NCI-H2196 treated with DMSO at 0.1 percent for 48 hours (cell line): Measurements from ENCODE around the gene WDTC1.
"Not testable (repeated sequence)": the region's sequence is repeated elsewhere in the genome, so short reads cannot be mapped to it uniquely, and the experiment has no call there.

Experiments used
- DNase-seq: peaks from one replicate; lab custom pipeline; 2025; ENCODE audit not compliant: unreplicated experiment; lab: John Stamatoyannopoulos, UW

WDTC1 gene

GRCh38 chr1:27246194-27246593 lies 11.8 kb downstream of the WDTC1 start:
- DNase-seq: no peak

- no peak for DNase-seq
These were observed 19.2 kb downstream of the WDTC1 start for GRCh38 chr1:27253596-27253995.

- DNase-seq: no peak
These were observed 20.7 kb downstream of the WDTC1 start for GRCh38 chr1:27255136-27255535.

GRCh38 chr1:27257155-27257554 lies 22.7 kb downstream of the WDTC1 start:
- DNase-seq: no peak

- DNase-seq: no peak
These were observed 24.2 kb downstream of the WDTC1 start for GRCh38 chr1:27258598-27258997.

- no peak for DNase-seq
These were observed 32.7 kb downstream of the WDTC1 start for GRCh38 chr1:27267153-27267552.

- DNase-seq: no peak
These were observed 34.8 kb downstream of the WDTC1 start for GRCh38 chr1:27269276-27269675.

- DNase-seq: no peak
These were observed 39.8 kb downstream of the WDTC1 start for GRCh38 chr1:27274204-27274603.

GRCh38 chr1:27275696-27276095 lies 41.3 kb downstream of the WDTC1 start:
- no peak for DNase-seq

- peak; percentile 59 for DNase-seq
These were observed 50.2 kb downstream of the WDTC1 start for GRCh38 chr1:27284425-27285273.

- no peak for DNase-seq
These were observed 50.8 kb downstream of the WDTC1 start for GRCh38 chr1:27285274-27285660.

GRCh38 chr1:27285821-27286220 lies 51.4 kb downstream of the WDTC1 start:
- DNase-seq: not testable (repeated sequence)

GRCh38 chr1:27289125-27289524 lies 54.7 kb downstream of the WDTC1 start:
- DNase-seq: not testable (repeated sequence)

GRCh38 chr1:27290581-27290980 lies 56.1 kb downstream of the WDTC1 start:
- no peak for DNase-seq

- no peak for DNase-seq
These were observed 57.7 kb downstream of the WDTC1 start for GRCh38 chr1:27292106-27292505.

- DNase-seq: no peak
These were observed 59.5 kb downstream of the WDTC1 start for GRCh38 chr1:27293915-27294314.

- peak; percentile 34 for DNase-seq
These were observed 62.4 kb downstream of the WDTC1 start for GRCh38 chr1:27296773-27297291.

GRCh38 chr1:27297903-27298302 lies 63.5 kb downstream of the WDTC1 start:
- DNase-seq: no peak

GRCh38 chr1:27298632-27299384 lies 64.4 kb downstream of the WDTC1 start:
- no peak for DNase-seq

GRCh38 chr1:27299385-27300271 lies 65.2 kb downstream of the WDTC1 start:
- peak; percentile 17 for DNase-seq
